Karpas-422 (cell line): ENCODE measurements around the gene PROB1. TPM values are rescaled to one million over a fixed set of nuclear protein-coding genes. Genes with fewer than 3 reads are reported as not detected.
"Not testable (repeated sequence)": the region's sequence is repeated elsewhere in the genome, so short reads cannot be mapped to it uniquely, and the experiment has no call there.

Experiments used
- DNase-seq: peaks from one replicate; pipeline ENCODE4 v3.0.0-alpha.2; 2015
- H2AFZ ChIP-seq: fragments of 200-600 bp; sonication (generic); 2 replicates; pipeline ENCODE4 v1.6.1; 2014; ENCODE audit warnings: antibody characterized with exemption, low read length, mixed read lengths
- H3K27ac ChIP-seq: fragments of 200-600 bp; sonication (generic); 2 replicates; pipeline ENCODE4 v1.5.1; 2014; ENCODE audit warnings: mild to moderate bottlenecking, low read length, moderate library complexity
- H3K27me3 ChIP-seq: fragments of 200-600 bp; sonication (generic); 2 replicates; pipeline ENCODE4 v1.6.1; 2014; ENCODE audit warnings: low read length, mixed read lengths
- H3K36me3 ChIP-seq: fragments of 200-600 bp; sonication (generic); 2 replicates; pipeline ENCODE4 v1.6.1; 2014; ENCODE audit warnings: low read length, mixed read lengths; ENCODE audit not compliant: insufficient read depth
- H3K4me1 ChIP-seq: fragments of 200-600 bp; sonication (generic); 2 replicates; pipeline ENCODE4 v1.6.1; 2014; ENCODE audit warnings: mild to moderate bottlenecking, low read length, mixed read lengths
- H3K4me2 ChIP-seq: fragments of 200-600 bp; sonication (generic); 2 replicates; pipeline ENCODE4 v1.6.1; 2014; ENCODE audit warnings: low read length, low read depth, mild to moderate bottlenecking; ENCODE audit not compliant: poor library complexity, severe bottlenecking
- H3K4me3 ChIP-seq: fragments of 200-600 bp; sonication (generic); 2 replicates; pipeline ENCODE4 v1.5.1; 2014; ENCODE audit warnings: mild to moderate bottlenecking, antibody characterized with exemption, low read length, mixed read lengths
- H3K79me2 ChIP-seq: fragments of 200-600 bp; sonication (generic); 2 replicates; pipeline ENCODE4 v1.6.1; 2014; ENCODE audit warnings: mild to moderate bottlenecking, low read length, mixed read lengths
- H3K9ac ChIP-seq: fragments of 200-600 bp; sonication (generic); 2 replicates; pipeline ENCODE4 v1.6.0; 2014; ENCODE audit warnings: low read length
- H3K9me2 ChIP-seq: fragments of 200-600 bp; sonication (generic), shearing (Covaris generic); replicated peaks from 2 replicates; pipeline ENCODE4 v1.6.0; 2014; ENCODE audit warnings: mild to moderate bottlenecking, low read length, moderate library complexity; ENCODE audit not compliant: insufficient read depth
- H3K9me3 ChIP-seq: fragments of 300-700, 200-600 bp; sonication (generic); 2 replicates; pipeline ENCODE4 v1.6.1; 2014; ENCODE audit warnings: low read length, mixed read lengths
- H4K20me1 ChIP-seq: fragments of 200-600 bp; sonication (generic); 2 replicates; pipeline ENCODE4 v1.6.1; 2014; ENCODE audit warnings: mild to moderate bottlenecking, antibody characterized with exemption, low read length, low read depth; ENCODE audit not compliant: insufficient read depth
- total RNA-seq: library from RNA; depleted of rRNA; stranded (reverse); fragments of >200 nt; shearing (Covaris generic); gene quantifications from 2 replicates; pipeline ENCODE4 v1.2.3, GENCODE V29; 2014; ENCODE audit warnings: low replicate concordance

The PROB1 gene
- total RNA-seq, 1 experiment from 2014 or later: 0.78 TPM

DNA sequence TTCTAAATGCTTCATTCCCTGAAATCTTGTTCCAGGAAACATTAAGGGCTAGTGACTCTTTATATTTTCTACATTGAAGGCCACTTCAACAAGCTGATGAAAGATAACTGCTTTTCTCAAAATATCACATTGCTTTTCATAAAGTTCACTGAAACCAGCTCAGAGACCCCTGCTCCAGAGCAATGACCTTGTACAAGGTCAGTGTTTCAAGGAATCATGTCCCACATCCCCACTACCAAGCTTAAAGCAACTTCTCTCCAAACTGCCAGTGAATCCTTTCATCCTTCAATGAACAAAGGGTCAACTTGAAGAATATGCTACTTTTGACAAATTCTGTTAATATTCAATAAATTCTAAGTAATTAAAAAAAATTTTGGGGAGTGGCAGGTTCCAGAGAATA is 21.0 kb upstream of the PROB1 start:
- DNase-seq: no peak
- Histone ChIP-seq H3K36me3 (no peaks in the 10 kb centered on the region), H3K4me2 (no peak overlapping the region), H3K9ac (no peak overlapping the region), H3K27ac (no peak overlapping the region), H3K9me2 (no peaks in the 10 kb centered on the region), H4K20me1 (no peaks in the 10 kb centered on the region), H3K4me1 (no peaks in the 10 kb centered on the region), H3K27me3 (no peaks in the 10 kb centered on the region), H2AFZ (no peak overlapping the region), H3K9me3 (no peaks in the 10 kb centered on the region), H3K4me3 (no peak overlapping the region), H3K79me2 (no peaks in the 10 kb centered on the region)

DNA sequence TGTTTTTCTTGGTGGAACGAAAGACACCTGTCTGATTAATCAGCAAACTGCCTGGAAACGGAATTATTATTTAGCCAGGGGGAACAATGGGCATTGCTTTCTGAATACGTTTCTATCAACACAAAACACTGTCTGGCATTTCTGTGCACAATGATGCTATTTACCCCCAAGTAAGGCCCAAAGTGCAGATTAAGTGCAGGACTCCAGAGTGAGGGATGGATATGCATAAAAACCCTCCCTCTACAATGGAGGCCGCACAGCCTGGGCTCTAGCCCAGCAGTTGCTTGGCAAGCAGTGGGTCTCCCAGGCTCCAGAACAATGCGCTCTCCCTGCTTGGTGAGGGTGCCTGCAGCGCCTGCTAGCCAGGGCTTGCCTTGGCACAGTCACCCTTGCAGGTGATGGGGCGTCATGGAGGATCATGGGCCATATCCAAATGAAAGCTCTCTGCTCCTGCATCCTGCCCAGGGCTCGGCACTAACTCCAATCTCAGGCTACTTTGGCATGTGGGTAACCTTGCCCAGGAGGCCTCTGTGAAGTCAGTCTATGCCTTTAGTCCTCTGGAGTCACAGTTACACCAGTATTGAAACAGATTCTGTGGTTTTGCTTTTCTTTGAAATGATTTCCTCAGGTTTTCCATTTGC is 20.4 kb upstream of the PROB1 start:
- H3K4me2 ChIP-seq: no peak overlapping the region
- H2AFZ ChIP-seq: no peak overlapping the region
- no peaks in the 10 kb centered on the region for H3K9me3 ChIP-seq
- no peak for DNase-seq
- no peaks in the 10 kb centered on the region for H3K79me2 ChIP-seq
- no peak overlapping the region for H3K9ac ChIP-seq
- H4K20me1 ChIP-seq: no peaks in the 10 kb centered on the region
- no peaks in the 10 kb centered on the region for H3K36me3 ChIP-seq
- no peak overlapping the region for H3K27ac ChIP-seq
- H3K9me2 ChIP-seq: no peaks in the 10 kb centered on the region
- no peak overlapping the region for H3K4me3 ChIP-seq
- H3K4me1 ChIP-seq: peaks cover under 1% of the 10 kb centered on the region
- H3K27me3 ChIP-seq: no peaks in the 10 kb centered on the region

DNA sequence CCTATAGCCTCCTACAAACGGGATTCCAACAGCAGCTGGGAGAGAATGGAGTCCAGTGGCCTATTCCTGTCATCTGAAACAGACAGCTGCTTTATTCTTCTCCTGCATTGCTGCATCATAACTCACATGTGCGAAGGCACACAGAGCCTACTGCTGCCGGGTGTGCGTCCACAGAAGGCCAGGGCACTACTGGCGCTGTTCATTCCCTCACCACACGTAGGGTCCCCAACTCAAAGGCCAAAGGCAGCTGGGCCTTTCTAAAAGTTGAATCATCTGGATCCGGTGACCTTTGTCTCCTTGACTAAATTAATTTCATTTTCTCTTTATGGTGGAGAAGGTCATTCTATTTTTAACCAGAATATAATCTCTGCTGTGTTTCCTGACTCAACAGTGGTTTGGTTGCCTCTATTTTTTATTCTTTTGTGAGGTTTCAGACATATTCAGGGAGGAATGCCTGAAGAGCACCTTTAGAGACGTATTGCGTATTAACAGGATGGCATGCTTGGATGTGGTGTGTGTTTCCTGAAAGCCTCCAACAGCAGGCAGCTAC is 19.8 kb upstream of the PROB1 start:
- Histone ChIP-seq H3K4me2 (no peak overlapping the region), H3K9me2 (no peaks in the 10 kb centered on the region), H3K36me3 (no peaks in the 10 kb centered on the region), H3K27me3 (no peaks in the 10 kb centered on the region), H2AFZ (no peak overlapping the region), H3K27ac (no peak overlapping the region), H3K4me1 (peaks cover 8% of the 10 kb centered on the region), H3K79me2 (no peaks in the 10 kb centered on the region), H3K4me3 (no peak overlapping the region), H3K9me3 (no peaks in the 10 kb centered on the region), H3K9ac (no peak overlapping the region), H4K20me1 (no peaks in the 10 kb centered on the region)
- DNase-seq: no peak

DNA sequence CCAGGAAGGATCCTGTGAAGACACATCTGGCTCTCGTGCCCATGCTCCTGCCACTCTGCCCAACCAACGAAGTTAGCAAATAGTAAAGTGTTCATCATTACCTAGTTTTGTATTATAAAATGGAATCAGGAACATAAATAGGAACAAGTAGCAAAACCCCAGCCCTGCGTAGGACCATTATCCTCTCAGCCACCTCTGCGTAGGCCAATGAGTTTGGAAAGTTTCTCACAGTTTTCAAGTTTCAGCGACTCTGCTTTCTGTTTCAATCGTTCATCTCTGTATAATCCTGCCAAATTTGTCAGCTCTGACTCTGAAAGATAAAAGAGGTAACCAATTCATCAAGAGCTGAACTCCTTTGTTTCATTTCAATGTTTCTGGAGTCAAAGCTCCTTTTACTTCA is 19.1 kb upstream of the PROB1 start:
- no peaks in the 10 kb centered on the region for H3K79me2 ChIP-seq
- no peak overlapping the region for H3K4me2 ChIP-seq
- DNase-seq: no peak

DNA sequence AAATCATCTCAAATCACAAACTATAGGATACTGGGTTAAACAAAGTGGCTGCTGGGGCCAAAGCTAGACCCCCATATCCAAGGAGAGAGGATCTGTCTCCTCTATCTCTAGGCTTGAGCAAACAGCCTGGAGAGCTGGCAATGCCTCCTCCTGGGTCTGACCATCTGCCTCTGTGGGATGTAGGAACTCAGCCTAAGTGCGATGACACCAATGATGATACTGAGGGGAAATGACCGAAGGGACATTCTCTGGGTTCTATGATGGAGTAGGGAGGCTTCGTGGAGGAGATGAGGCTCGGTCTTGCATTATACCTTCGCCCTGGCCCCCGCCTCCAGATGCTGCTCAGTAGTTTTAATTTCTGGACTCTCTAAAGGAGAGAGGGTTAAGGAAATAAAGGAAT is 18.2 kb upstream of the PROB1 start:
- H3K4me3 ChIP-seq: no peak overlapping the region
- H3K9me3 ChIP-seq: no peaks in the 10 kb centered on the region
- H3K79me2 ChIP-seq: no peaks in the 10 kb centered on the region
- H3K27me3 ChIP-seq: no peaks in the 10 kb centered on the region
- no peak overlapping the region for H3K27ac ChIP-seq
- H3K4me1 ChIP-seq: peaks cover 20% of the 10 kb centered on the region
- no peaks in the 10 kb centered on the region for H3K36me3 ChIP-seq
- no peak overlapping the region for H3K4me2 ChIP-seq
- DNase-seq: no peak
- H3K9me2 ChIP-seq: no peaks in the 10 kb centered on the region
- H4K20me1 ChIP-seq: no peaks in the 10 kb centered on the region
- H3K9ac ChIP-seq: no peak overlapping the region
- no peak overlapping the region for H2AFZ ChIP-seq

More for the DNA sequence above, 19.1 kb upstream of the PROB1 start:
- no peaks in the 10 kb centered on the region for H3K27me3 ChIP-seq
- H3K27ac ChIP-seq: no peak overlapping the region
- H3K36me3 ChIP-seq: no peaks in the 10 kb centered on the region
- H3K4me1 ChIP-seq: peaks cover 13% of the 10 kb centered on the region
- H3K9me3 ChIP-seq: no peaks in the 10 kb centered on the region
- no peak overlapping the region for H3K9ac ChIP-seq
- no peak overlapping the region for H2AFZ ChIP-seq
- no peaks in the 10 kb centered on the region for H4K20me1 ChIP-seq
- no peaks in the 10 kb centered on the region for H3K9me2 ChIP-seq
- no peak overlapping the region for H3K4me3 ChIP-seq

DNA sequence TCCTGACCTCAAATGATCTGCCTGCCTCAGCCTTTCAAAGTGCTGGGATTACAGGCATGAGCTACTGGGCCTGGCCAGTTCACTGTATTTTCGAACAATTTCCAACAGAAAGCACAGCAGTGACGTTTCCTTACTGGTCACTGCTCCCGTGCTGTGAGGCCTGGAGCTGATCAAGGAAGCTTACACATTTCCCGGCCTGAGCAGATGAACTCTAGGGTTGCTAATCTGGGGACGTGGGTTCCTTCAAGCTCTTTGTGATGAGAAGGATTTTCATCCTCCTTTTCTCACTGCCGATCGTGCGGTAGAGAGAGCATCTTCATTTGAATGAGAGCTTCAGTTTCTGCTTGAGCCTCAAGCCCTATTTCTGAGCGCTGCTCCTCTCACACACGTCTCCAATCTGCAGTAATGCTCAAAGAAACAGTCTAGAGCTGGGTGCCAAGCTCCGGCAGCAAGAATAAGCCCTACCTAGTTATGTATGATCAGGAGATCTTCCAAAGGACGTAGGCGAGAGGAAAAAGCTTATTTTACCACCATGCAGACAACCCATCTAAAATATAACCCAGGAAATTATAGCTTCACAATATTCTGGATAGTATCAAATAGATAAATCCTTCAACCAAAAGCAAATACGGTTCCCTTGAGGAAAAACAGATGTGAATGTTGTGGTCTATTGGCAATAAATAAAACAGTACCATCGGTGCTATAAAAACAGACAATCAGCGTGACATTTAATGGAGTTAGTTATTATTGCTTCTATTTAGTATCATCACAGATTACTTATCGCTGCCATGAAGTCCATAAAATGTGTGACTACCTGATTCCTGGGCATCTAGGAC is 16.3 kb upstream of the PROB1 start:
- no peaks in the 10 kb centered on the region for H4K20me1 ChIP-seq
- no peak overlapping the region for H3K4me2 ChIP-seq
- no peak for DNase-seq
- H3K4me3 ChIP-seq: no peak overlapping the region
- no peak overlapping the region for H3K27ac ChIP-seq
- H3K9me3 ChIP-seq: no peaks in the 10 kb centered on the region
- H3K9ac ChIP-seq: no peak overlapping the region
- H3K27me3 ChIP-seq: no peaks in the 10 kb centered on the region
- H3K4me1 ChIP-seq: peaks cover 36% of the 10 kb centered on the region
- H3K36me3 ChIP-seq: no peaks in the 10 kb centered on the region
- no peaks in the 10 kb centered on the region for H3K9me2 ChIP-seq
- no peaks in the 10 kb centered on the region for H3K79me2 ChIP-seq
- H2AFZ ChIP-seq: no peak overlapping the region

DNA sequence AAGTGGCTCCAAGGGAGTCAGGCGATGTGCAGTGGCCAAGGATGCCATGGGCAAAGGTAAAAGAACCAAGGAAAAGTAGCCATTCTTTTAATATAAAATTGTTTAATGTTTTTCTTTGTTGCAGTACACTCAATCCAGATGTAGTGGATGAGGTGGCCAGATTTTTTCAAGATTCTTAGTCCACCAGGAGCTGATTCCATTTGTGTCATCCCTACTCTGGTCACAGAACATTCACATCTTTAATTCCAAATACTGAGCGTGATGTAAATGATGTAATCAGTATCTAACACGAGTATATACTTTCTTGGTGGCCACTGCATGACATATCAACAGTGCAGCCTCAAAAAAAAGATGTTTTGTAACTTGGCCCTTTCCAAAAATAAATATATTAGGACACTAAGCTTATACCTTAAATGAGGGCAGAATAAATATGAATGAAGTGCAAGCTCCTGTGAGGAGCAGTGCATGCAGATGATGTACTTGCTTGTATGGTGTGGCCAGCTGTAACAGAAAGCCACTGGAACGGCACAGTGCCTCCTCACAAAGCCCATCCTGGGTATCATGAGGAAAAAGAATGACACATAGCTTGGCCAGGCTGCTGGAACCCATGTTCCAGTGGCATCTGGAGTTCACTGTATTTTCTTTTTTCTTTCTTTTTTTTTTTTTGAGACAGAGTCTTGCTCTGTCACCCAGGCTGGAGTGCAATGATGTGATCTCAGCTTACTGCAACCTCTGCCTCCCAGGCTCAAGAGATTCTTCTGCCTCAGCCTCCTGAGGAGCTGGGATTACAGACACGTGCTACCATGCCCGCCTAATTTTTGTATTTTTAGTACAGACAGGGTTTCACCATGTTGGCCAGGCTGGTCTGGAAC is 15.5 kb upstream of the PROB1 start:
- no peaks in the 10 kb centered on the region for H4K20me1 ChIP-seq
- H3K4me3 ChIP-seq: no peak overlapping the region
- H3K9me2 ChIP-seq: no peaks in the 10 kb centered on the region
- no peak for DNase-seq
- H3K4me2 ChIP-seq: no peak overlapping the region
- peaks cover 36% of the 10 kb centered on the region for H3K4me1 ChIP-seq
- H2AFZ ChIP-seq: no peak overlapping the region
- H3K79me2 ChIP-seq: no peaks in the 10 kb centered on the region
- no peaks in the 10 kb centered on the region for H3K36me3 ChIP-seq
- H3K9me3 ChIP-seq: no peaks in the 10 kb centered on the region
- no peaks in the 10 kb centered on the region for H3K27me3 ChIP-seq
- H3K9ac ChIP-seq: no peak overlapping the region
- no peak overlapping the region for H3K27ac ChIP-seq

DNA sequence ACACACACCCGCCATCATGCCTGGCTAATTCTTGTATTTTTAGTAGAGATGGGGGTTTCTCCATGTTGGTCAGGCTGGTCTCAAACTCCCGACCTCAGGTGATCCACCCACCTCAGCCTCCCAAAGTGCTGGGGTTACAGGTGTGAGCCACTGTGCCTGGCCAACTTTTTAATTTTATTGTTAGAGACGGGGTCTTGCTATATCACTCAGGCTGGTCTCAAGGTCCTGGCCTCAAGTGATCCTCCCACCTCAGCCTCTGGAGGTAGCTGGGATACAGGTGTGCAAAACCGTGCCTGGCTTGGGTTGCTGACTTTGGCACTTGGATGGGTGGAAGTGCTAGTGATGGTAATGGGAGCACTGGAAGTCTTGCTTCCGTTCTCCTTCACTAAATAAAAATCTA is 14.2 kb upstream of the PROB1 start:
- not testable (repeated sequence) for H2AFZ ChIP-seq, H3K9me2 ChIP-seq, H3K9me3 ChIP-seq, DNase-seq, H3K9ac ChIP-seq, H4K20me1 ChIP-seq, H3K4me2 ChIP-seq, H3K36me3 ChIP-seq, H3K79me2 ChIP-seq, H3K27me3 ChIP-seq, H3K27ac ChIP-seq, H3K4me3 ChIP-seq
- H3K4me1 ChIP-seq: peaks cover 43% of the 10 kb centered on the region
